ENCODE results near the gene DEPDC1B.
"Not testable (repeated sequence)": the region's sequence is repeated elsewhere in the genome, so short reads cannot be mapped to it uniquely, and the experiment has no call there.

Gene DEPDC1B

DNA sequence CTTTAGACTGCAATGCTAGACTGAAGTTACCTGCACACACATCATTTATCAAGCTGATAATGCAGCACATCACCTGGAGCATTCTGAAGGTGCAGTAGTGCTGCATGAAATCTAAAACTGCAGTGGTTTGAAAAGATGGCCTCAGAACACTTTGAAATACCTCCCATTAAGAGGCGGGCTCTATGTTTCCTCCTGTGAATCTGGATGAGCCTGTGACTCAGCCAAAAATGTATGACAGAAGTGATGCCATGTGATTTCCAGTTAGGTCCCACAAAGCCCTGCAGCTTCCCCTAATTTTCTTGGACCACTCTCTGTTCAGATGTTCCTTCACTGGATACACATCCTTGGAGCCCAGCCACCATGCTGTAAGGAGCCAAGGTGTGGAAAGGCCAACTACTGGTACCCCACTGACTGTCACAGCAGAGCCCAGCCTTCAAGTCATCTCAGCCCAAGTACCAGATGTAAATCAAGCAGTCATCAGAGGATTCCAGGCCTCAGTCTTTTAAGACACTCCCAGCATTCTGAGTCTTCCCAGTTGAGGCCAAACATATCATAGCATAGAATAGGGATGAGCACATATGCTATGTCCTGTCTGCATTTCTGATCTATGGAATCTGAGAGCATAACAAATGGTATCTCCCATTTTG is 27.2 kb upstream of the DEPDC1B start:
- in situ Hi-C loops (cut with MboI; ENCODE audit: low pct_unique_long_range_greater_than_20kb, low sequenced_read_pairs, unreplicated experiment) = no loop called here
- TF ChIP-seq, protein P1, sequence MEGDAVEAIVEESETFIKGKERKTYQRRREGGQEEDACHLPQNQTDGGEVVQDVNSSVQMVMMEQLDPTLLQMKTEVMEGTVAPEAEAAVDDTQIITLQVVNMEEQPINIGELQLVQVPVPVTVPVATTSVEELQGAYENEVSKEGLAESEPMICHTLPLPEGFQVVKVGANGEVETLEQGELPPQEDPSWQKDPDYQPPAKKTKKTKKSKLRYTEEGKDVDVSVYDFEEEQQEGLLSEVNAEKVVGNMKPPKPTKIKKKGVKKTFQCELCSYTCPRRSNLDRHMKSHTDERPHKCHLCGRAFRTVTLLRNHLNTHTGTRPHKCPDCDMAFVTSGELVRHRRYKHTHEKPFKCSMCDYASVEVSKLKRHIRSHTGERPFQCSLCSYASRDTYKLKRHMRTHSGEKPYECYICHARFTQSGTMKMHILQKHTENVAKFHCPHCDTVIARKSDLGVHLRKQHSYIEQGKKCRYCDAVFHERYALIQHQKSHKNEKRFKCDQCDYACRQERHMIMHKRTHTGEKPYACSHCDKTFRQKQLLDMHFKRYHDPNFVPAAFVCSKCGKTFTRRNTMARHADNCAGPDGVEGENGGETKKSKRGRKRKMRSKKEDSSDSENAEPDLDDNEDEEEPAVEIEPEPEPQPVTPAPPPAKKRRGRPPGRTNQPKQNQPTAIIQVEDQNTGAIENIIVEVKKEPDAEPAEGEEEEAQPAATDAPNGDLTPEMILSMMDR (IDR thresholded peaks at IDR 0.05; ENCODE audit: extremely low read depth, insufficient read depth, missing control alignments) = no peak

DNA sequence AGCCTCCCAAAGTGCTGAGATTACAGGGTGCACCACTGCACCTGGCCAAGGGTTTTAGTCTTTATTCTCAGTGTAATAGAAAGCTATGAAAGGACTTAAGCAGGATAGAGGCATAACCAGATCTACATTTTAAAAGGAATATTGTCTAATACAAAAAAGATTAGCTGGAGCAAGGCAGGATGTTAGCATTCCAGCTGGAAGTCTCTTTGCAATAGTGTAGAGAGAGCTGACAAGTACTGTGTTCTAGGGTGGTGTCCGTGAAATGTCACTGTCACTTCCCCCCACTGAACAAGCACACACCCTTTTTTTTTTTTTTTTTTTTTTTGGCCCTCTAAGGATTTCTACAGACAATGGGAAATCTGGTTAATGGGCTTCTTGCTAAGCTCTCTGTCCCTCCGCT is 24.2 kb upstream of the DEPDC1B start:
- no peak for DNase-seq (ENCODE audit: low spot score)
- TF ChIP-seq, protein P1 (IDR thresholded peaks at IDR 0.05; ENCODE audit: extremely low read depth, insufficient read depth, missing control alignments) = no peak
- in situ Hi-C loops (cut with MboI; ENCODE audit: low pct_unique_long_range_greater_than_20kb, low sequenced_read_pairs, unreplicated experiment) = no loop called here

More for the DNA sequence above, 27.2 kb upstream of the DEPDC1B start:
- no peak for DNase-seq (ENCODE audit: low spot score)

DNA sequence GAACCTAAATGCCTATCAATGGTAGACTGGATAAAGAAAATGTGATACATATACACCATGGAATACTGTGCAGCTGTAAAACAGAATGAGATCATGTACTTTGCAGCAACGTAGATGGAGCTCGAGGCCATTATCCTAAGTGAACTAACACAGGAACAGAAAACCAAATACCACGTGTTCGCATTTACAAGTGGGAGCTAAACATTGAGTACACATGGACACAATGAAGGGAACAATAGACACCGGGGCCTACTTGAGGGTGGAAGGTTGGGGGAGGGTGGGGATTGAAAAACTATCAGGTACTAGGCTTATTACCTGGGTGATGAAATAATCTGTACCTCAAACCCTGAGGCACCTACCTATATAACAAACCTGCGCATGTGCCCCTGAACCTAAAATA is 22.4 kb upstream of the DEPDC1B start:
- DNase-seq (ENCODE audit: low spot score) = no peak
- TF ChIP-seq, protein P1 (IDR thresholded peaks at IDR 0.05; ENCODE audit: extremely low read depth, insufficient read depth, missing control alignments) = no peak
- in situ Hi-C loops (cut with MboI; ENCODE audit: low pct_unique_long_range_greater_than_20kb, low sequenced_read_pairs, unreplicated experiment) = no loop called here

DNA sequence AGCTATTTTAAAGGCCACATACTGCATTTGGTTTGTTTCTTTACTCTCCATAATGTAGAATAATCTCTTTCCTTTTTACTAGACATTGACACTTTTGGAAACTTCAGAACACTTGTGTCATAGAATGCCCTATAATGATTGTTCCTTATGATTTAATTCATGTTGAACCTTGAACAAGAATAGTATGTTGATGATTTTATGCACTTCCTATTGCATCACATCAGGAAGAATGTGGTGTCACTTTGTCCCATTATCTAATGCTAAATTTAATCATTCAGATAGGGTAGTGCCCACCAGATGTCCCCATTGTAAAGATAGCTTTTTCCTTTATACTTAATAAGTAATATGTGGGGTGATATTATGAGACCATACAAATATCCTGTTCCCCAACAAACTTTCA is 19.4 kb upstream of the DEPDC1B start:
- DNase-seq (ENCODE audit: low spot score) = no peak
- in situ Hi-C loops (cut with MboI; ENCODE audit: low pct_unique_long_range_greater_than_20kb, low sequenced_read_pairs, unreplicated experiment) = no loop called here
- TF ChIP-seq, protein P1 (IDR thresholded peaks at IDR 0.05; ENCODE audit: extremely low read depth, insufficient read depth, missing control alignments) = no peak

DNA sequence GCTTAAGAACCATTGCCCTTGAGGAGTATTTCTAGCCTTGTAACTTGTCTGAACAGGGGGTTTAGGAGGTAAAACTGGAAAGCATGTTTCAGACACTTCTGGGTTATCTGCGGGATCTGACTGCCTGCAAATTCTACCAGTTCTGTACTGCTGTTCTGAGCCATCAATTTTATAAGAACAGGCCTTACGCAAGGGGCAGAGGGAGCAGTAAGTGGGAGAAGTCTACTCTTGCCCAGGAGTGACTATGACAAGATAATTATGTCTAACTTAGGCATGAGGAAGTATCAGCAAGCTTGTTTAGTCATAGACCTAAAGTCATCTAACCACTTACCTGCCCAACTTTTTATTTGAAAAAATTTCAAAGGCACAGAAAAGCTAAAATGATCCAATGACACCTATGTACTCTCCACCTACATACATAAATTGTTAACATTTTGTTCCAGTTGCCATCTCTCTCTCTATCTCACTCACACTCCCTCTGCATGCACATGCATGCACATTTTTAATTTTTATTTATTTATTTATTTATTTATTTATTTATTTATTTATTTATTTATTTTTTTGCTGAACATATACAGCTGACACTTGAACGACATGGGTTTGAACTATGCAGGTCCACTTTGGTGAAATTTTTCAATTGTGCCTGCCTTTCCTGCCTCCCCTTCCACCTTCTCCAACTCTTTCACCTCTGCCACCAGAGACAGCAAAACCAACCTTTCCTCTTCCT is 18.4 kb upstream of the DEPDC1B start:
- TF ChIP-seq, protein P1 (IDR thresholded peaks at IDR 0.05; ENCODE audit: extremely low read depth, insufficient read depth, missing control alignments) = no peak
- in situ Hi-C loops (cut with MboI; ENCODE audit: low pct_unique_long_range_greater_than_20kb, low sequenced_read_pairs, unreplicated experiment) = no loop called here
- DNase-seq (ENCODE audit: low spot score) = no peak

DNA sequence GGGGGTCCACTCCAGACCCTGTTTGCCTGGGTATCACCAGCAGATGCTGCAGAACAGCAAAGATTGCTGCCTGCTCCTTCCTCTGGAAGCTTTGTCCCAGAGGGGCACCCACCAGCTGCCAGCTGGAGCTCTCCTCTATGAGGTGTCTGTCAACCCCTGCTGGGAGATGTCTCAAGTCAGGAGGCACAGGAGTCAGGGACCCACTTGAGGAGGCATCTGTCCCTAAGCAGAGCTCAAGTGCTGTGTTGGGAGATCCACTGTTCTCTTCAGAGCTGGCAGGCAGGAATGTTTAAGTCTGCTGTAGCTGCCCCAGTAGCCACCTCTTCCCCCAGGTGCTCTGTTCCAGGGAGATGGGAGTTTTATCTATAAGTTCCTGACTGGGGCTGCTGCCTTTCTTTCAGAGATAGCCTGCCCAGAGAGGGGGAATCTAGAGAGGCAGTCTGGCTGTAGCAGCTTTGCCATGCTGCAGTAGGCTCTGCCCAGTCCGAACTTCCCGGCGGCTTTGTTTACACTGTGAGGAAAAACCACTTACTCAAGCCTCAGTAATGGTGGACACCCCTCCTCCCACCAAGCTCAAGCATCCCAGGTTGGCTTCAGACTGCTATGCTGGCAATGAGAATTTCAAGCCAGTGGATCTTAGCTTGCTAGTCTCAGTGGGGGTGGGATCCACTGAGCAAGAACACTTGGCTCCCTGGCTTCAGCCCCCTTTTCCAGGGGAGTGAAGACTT is 15.4 kb upstream of the DEPDC1B start:
- DNase-seq (ENCODE audit: low spot score); in situ Hi-C loops (cut with MboI; ENCODE audit: low pct_unique_long_range_greater_than_20kb, low sequenced_read_pairs, unreplicated experiment): not testable (repeated sequence)

DNA sequence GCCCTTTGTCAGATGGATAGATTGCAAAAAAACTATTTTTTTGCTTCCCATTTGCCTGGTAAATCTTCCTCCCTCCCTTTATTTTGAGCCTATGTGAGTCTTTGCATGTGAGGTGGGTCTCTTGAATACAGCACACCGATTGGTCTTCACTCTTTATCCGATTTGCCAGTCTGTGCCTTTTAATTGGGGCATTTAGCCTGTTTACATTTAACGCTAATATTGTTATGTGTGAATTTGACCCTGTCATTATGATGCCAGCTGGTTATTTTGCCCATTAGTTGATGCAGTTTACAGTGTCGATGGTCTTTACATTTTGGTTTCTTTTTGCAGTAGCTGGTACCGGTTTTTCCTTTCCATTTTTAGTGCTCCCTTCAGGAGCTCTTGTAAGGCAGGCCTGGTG is 13.0 kb upstream of the DEPDC1B start:
- in situ Hi-C loops (cut with MboI; ENCODE audit: low pct_unique_long_range_greater_than_20kb, low sequenced_read_pairs, unreplicated experiment) = no loop called here
- DNase-seq (ENCODE audit: low spot score) = no peak
- TF ChIP-seq, protein P1 (IDR thresholded peaks at IDR 0.05; ENCODE audit: extremely low read depth, insufficient read depth, missing control alignments) = no peak

DNA sequence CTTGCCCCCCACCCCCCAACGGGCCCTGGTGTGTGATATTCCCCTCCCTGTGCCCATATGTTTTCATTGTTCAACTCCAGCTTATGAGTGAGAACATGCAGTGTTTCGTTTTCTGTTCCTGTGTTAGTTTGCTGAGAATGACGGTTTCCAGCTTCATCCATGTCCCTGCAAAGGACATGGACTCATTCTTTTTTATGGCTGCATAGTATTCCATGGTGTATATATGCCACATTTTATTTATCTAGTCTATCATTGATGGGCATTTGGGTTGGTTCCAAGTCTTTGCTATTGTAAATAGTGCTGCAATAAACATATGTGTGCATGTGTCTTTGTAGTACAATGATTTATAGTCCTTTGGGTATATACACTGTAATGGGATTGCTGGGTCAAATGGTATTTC is 11.9 kb upstream of the DEPDC1B start:
- DNase-seq (ENCODE audit: low spot score); in situ Hi-C loops (cut with MboI; ENCODE audit: low pct_unique_long_range_greater_than_20kb, low sequenced_read_pairs, unreplicated experiment): not testable (repeated sequence)

Data from GM13977 (cell line).